ENCODE results near the gene DNALI1.
"Not testable (repeated sequence)": the region's sequence is repeated elsewhere in the genome, so short reads cannot be mapped to it uniquely, and the experiment has no call there.

Gene DNALI1

DNA sequence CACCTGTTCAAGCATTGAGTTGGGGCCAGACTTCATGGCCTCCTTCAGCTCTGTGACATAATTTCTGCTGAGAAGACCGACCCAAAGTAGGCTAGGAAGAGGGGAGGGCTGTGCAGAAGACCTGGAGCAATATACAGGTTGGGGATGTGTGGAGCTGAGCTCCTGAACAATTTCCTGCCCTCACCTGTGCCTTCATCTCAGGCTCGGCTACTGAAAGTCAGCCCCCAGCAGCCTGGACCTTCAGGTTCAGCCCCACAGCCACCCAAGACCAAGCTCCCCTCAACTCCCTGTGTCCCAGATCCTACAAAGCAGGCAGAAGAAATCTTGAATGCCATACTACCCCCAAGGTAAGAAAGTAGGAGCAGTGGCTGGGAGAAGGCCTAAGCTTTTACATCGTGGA is 662 bp downstream of the DNALI1 start:
- DNase-seq: no peak

DNA sequence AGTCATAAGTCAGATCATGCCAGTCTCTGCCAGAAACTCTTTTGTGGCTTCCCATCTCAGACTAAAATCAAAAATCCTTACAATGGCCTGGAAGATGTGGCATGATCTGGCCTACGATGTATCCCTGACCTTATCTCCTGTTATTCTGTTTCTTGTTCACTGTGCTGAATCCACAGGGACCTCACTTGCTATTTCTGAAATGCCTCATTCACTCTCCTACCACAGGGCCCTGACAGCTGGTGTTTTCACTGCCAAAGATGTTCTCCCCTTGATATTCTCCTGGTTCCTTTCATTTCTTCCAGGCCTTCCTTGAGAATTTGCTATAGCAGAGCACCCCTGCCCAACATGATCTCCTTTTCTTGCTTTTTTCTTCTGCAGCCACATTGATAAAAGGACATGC is 1.7 kb downstream of the DNALI1 start:
- DNase-seq: no peak

DNA sequence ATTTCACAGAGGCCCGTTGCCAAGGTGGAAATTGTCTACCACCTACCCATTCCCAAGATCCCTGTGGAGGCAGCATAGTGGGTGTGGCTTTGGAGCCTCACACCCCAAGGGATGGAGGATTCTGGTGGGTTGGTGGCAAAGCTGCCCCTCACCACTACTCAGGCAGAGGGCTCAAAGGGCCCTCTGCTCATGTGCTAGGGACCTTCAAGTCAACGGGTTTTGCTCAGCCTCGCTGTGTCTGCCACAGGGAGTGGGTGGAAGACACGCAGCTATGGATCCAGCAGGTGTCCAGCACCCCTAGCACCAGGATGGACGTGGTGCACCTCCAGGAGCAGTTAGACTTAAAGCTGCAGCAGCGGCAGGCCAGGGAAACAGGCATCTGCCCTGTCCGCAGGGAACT is 2.3 kb downstream of the DNALI1 start:
- no peak for DNase-seq

DNA sequence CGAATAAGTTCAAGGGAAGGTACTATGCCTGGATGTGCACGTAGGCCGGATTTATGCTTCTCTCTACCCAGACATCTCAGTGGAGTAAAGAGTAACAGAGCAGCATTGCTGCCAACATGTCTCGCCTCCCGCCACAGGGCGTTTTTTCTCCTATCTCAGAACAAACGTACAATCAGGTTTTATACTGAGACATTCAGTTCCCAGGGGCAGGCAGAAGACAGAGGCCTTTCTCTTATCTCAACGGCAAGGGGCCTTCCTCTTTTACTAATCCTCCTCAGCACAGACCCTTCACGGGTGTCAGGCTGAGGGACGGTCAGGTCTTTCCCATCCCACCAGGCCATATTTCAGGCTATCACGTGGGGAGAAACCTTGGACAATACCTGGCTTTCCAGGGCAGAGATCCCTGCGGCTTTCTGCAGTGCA is 3.2 kb downstream of the DNALI1 start:
- not testable (repeated sequence) for DNase-seq

DNA sequence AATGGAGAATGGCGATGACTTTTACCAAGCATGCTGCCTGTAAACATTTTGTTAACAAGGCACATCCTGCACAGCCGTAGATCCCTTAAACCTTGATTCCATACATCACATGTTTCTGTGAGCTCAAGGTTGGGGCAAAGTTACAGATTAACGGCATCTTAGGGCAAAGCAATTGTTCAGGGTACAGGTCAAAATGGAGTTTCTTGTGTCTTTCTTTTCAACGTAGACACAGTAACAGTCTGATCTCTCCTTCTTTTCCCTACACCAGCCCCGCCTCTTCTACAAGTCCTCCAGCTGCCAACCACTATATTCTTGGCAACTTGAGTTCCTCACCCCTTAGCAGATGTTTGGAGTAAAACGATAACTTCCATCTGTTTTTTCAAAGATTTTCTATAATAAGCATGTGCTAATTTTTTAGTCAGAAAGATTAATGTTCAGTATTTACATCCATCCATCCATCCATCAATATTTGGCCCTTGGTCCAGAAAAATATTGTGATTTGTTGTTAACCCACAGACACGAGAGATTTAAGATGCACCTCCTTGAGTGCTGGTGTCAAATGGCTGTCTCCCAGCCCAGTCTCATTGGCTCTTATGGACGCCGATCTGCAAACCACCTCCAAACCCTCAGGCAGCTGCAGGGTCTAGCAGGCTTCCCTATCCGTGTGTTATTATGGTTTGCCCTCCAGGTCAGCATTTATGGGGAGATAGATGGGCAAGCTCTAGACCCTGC is 3.8 kb downstream of the DNALI1 start:
- no peak for DNase-seq

DNA sequence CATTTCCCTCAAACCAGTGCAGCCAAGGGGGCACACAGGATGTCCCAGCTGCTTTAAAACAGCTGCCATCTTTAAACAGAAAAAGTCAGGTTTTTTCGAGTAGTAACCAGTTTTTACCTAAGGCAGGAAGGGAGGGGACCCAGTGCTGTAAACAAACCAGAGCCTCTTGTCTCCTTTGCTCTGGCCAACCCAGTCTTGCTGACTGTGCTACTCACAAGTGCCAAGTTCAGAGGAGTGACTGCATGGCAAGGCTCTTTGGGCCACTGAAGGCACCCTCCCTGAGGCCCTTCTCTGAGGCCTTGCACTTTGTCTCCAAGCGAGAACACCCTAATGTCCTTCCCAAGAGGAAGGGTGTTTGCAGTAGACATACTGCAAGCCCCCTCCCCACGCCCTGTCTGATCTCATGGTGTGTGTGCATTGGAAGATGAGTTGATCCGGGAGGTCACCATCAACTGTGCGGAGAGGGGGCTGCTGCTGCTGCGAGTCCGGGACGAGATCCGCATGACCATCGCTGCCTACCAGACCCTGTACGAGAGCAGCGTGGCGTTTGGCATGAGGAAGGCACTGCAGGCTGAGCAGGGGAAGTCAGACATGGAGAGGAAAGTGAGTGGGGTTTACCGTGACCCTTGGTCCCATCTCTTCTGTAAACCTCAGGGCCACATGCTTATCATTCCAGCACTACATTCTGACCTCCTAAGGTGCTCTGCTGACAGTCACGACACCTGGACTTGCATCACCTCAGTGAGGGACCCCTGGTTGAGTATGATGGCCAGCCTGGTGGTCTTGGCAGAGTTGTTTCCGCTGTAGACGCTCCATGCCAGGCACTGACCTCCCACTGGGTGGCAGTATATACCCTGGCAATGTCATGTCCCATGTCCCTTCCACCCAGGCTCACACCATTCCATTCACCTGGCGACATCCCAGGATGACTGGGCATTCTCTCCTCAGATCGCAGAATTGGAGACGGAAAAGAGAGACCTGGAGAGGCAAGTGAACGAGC is 4.7 kb downstream of the DNALI1 start:
- DNase-seq: peak in 2 of 3 donors; percentile 22 to 30

DNA sequence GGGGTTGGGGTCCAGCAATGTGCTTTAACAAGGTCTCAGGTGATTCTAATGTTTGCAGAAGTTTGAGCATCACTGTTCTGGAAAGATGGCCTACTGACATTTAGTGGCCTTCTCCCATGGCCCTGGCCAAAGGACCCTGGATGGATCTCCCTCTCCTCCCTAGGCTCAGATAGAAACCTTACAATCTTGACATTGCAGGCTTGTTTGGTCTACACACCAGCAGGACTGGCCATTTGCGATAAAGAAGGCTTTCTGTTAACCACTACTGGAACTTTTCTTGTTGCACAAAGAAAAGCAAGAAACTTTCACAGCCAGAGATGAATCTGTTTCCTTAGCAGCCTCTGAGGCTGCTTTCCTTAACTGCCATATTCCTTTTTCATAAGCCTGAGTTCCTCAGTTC is 6.2 kb downstream of the DNALI1 start:
- DNase-seq: no peak

DNA sequence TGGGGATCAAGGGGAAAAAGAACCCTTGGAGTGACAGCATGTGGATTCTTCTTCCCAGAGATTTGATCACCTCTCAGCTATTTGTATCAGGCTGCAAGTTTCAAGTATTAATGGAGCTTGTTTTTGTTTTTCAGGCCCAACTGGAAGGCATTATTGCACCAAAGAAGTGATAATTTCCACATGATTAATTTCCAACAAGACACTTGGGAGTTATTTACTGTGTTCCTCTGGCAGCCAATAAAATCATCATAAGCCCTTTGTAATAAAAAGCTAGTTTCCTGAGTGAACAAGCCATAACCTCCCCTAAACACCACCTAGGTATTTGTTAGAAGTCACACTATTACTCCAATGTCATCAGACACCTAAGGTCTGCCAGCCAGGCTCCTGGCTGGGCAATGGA is 8.2 kb downstream of the DNALI1 start:
- no peak for DNase-seq

DNA sequence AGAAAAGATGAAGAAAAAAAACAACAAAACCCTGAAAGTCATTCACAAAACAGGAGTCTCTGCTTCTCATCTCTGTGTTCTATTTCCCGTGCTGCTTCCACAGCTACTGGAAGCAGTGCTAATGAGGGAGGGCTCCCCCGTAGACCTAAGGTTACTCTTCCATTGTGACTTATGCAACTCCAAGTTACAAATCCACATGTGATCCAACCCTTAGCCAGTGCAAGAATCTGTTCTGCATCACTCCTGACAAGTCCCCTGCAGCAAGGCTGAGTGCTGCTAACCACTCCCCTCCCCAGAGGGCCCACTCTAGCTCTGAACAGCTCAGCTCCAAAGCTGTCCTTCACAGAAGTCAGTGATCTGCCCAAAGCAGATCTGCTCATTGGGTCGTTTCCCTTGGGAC is 10.3 kb downstream of the DNALI1 start:
- DNase-seq: no peak

DNA sequence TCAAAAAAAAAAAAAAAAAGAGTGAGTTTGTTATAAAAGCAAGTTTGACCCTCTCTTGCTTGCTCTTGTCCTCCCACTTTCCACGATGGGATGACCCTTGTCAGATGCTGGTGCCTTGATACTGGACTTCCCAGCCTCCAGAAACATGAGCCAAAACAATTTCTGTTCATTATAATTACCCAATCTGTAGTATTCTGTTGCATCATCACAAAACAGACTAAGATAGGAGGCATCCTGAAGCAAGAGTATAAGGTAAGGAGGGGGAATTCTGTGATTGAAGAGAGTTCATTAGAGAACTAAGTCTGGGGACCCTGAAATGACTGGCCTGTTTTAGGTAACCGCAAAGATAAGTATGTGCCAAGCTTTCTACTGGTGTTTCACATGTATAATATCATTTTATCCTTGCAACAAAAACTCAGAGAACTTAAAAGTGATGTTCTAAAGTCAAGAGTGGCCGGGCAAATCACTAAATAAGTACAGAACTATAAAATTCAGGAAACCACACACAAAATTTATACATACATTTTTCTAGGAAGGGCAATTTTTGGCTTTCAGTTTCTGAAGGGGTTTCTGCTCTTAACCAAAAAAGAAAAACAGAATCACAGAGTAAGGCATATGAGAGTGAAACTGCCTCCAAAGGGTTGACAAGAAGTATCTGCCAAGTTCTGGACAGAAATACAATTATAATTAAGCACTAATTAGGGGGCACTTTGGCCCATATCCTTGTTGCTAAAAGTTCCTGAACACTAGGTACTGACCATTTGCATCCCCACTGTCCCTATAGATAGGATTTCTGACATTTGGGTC is 14.0 kb downstream of the DNALI1 start:
- no peak for DNase-seq

DNA sequence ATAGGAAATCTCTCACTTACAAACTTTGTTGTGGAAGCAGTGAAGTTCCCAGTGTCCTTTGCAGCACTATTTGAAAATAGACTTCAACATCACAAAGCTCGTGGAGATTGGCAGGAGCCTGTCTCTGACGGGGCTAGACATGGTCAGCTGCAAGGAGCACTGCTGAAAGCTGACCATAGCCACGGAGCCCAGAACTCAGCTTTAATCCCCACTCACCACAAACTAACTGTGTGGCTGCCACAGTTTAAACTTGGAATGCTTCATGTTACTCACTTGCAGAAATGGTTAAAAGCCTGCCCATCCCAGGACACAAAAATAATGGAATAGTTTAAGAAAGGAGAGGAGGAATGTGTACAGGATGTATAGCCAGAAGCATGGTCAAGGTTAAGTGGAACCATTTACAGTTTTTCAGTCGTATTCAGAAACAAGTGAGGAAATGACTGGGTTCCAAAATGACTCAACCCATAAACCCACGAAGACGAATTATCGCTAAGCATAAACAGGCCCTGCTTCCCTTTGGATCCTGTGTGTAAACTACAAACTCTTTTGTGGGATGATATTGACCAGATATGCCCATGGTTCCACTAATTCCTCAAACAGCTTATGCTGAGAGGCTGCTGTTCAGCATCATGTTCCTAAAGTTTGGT is 18.2 kb downstream of the DNALI1 start:
- no peak for DNase-seq

DNA sequence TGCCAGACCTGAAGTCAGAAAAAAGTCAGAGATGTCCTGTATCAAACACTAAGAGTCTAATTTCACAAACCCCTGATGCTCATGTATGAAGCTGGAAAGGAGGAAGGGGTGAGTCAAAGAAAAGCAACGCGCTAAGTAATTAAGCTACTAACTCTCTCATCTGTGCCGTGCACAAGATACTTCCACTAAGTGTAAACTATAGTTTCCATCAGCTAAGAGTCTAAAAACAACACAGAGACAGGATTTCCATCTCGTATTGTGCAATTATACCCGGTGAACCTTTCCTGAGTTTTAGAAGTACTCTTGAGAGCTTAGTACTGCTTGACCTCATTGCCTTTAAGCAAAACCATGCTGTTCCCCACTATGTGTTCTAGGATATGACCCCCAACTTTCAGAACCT is 19.0 kb downstream of the DNALI1 start:
- DNase-seq: no peak

DNA sequence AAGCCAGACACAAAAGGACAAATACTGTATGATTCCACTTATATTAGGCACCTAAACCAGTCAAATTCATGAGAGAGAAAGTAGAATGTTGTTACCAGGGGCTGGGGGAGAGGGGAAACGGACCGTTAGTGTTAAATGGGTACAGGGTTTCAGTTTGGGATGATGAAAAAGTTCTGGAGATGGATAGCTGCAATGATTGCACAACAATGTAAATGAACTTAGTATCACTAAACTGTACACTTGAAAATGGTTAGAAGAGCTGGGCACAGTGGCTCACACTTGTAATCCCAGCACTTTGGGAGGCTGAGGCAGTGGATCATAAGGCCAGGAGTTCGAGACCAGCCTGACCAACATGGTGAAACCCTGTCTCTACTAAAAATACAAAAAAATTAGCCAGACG is 27.8 kb downstream of the DNALI1 start:
- not testable (repeated sequence) for DNase-seq

DNA sequence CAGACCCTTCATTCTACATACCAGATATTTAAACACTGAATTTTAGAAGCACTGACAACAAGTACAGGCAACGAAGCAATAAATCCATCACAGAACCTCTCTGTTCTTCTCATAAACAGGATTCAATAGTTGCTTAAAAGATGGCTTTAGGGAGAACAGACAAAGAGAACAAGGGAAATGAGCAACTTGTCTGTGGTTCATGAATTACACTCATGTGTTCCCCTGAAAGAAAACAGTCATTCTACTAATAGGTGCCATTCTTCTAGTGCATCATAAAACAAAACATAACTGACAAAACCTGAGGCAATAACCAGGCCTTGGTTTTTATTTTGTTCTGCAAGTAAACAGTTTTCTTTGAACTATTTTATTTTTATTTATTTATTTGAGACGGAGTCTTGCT is 32.2 kb downstream of the DNALI1 start:
- DNase-seq: no peak

DNA sequence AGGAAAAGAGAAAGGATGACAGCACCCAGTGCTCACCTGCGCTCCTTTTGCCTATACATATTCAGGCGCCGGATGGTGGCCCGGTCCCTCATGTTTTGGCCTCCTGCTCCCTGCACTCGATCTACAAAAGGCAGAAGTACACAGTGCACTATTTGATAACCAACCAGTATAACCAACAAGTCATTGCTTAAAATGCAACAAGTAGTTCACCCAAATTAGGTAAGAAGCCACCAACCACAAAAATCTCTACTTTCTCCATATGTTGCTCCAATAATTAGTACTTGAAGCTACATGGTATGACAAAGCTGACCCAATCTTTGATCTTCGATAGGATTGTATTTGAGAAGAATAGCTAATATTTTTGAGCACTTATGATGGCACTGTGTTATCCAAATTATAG is 37.0 kb downstream of the DNALI1 start:
- DNase-seq: no peak

DNA sequence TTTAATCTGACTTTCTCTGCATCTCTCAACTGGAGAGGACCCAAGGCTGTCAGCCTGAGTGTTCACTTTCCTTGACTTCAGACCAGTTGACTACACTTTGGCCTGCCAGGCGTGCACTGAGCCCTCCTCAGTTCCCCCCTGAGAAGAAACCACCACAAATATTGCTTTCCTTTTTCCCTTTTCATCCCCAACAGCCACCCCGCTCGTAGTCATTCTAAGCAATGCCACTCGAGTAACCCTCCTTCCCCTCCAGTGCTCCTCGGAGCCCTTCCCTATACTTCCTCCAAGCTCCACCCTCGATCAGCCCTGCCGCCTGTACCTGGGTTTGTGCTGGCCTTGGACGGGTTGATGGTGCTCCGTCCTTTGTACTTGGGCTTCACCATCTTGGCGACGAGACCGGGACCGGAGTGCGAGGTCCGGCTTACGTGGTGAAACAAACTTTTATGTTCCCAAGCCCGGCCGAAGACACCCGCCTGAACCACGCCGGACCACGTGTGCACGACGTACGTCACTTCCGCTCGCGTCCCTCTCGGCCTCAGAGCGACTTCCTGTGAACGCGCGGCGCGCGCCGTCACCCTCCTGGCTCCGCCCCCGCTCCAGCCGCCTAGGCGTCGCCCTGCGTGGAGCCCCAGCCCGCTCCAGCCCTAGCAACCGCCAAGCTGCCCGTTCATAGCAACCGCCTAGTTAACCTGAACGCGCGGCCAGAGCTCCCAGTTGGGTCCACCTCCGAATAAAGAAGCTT is 38.9 kb downstream of the DNALI1 start, which contains the start of gene GNL2:
TSS of gene GNL2 (minus strand) at position 498 of the 742 bp plus-strand sequence. CDS start at position 383, 115 bp downstream.
- peak; percentile 99 to 100 (median 100) for DNase-seq

DNA sequence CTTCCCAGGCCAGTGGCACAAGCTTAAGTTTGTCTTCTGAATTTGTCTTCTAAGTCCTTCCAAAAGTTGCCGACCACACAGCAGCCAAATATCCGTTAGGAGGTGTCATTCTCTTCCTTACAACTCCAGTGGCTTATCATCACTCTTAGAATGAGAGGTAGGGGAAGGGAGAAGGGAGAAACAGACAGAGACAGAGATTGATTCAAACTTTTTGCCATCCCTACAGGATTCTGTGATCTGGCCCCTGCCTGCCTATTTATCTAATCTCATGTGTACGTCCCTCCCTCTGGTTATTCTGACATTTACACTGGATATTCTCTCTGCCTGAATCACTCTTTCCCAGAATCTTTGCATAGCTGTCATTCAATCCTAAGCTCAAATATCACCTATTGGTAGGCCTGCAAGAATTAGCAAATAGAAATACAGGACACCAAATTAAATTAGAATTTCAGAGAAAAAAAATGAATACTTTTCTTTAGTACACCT is 39.5 kb downstream of the DNALI1 start:
- DNase-seq: no peak

DNA sequence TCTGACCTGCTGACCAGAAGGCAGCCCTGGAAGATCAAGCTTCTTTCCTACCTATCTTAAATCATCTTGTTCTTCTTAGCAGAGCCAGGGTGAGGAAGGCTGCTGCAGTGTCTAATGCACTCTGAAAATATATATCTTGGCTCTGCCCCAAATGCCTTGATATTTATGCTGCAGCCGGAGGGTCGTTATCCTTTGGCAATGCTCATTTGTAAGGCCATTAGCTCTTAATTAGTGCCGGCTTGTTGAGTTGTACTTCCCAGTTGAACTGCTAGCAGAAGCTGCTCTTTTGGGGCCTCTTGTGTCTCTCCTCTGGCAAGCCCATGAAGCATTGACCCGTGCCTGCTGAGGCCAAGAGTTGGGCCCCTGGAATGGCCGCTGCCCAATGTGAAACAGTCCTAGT is 43.2 kb downstream of the DNALI1 start:
- no peak for DNase-seq

DNA sequence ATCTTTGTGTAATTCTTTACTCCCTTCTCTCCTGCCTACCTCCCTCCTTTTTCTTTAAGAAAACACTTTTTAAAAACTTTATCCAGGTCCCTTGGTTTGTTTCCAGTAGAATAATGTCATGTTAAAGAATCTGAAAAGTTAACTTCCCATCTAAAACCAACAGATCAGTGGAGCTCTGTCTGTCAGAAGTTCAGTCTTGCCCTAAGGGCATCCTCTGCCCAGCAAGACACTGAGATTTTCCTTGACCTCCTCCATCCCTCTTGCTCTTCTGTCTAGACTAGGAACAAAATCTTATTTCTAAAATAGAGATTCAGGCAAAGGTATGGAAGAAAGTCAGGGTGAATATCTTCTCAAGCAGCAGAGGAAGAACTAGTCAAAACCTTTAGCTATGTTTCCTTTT is 44.7 kb downstream of the DNALI1 start:
- no peak for DNase-seq

DNA sequence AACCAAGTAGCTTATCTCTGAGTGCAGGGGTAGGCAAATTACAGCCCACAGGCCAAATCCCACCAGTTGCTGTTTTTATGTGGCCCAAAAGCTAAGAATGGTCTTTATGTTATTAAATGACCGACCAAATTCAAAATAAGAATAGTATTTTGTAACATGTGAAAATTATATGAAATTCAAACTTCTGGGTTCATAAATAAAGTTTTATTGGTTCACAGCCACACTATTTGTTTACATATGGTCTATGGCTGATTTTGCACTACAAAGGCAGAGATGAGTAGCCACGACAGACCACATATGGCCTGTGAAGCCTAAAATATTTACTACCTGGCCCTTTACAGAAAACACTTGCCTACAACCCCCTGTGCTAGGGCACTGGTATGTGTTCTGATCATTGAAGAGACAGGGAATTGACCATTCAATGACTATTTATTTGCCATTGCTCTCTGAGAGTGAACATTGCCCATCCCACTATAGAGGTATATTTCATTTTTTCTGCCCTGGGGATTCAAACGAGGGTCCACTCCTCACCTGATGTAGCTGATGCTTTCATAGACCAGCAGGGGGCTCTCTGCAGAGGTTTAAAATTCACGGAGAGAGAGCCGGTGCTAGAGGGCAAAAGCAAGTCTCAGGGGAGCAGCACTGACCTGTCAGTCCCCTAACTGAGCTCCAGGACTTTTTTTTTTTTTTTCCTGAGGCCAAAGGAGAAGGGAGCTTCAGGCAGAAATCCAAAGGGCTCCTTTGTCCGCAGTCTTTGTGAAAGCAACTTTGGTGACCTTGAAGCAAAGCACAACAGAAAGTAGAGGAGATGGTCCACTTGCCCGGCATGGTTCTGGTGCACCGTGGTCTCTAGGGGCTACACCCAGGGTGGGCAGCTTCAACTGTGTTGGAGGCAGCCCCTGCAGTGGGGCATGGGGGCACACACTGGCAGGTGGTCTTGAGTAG is 46.3 kb downstream of the DNALI1 start:
- peak; percentile 55 to 71 (median 69) for DNase-seq
